ENCODE data around the gene HMGB2.

The HMGB2 gene

GRCh38 chr4:173334085-173334890 lies at the start of gene HMGB2:
Gene HMGB2, minus strand, starts transcription at chr4:173334358. Its CDS starts 709 bp downstream, at chr4:173333649.
- DNase-seq (ENCODE audit: low read depth): peak; percentile 100

GRCh38 chr4:173382349-173382748 lies 48.2 kb upstream of the HMGB2 start:
- no peak for DNase-seq (ENCODE audit: low read depth)

- no peak for DNase-seq (ENCODE audit: low read depth)
Observed at GRCh38 chr4:173381610-173382009, 47.5 kb upstream of the HMGB2 start.

GRCh38 chr4:173380987-173381386 lies 46.8 kb upstream of the HMGB2 start:
- no peak for DNase-seq (ENCODE audit: low read depth)

- DNase-seq (ENCODE audit: low read depth): no peak
Observed at GRCh38 chr4:173379929-173380328, 45.8 kb upstream of the HMGB2 start.

- no peak for DNase-seq (ENCODE audit: low read depth)
Observed at GRCh38 chr4:173374588-173374987, 40.4 kb upstream of the HMGB2 start.

- DNase-seq (ENCODE audit: low read depth): no peak
Observed at GRCh38 chr4:173371292-173372192, 37.4 kb upstream of the HMGB2 start.

GRCh38 chr4:173370477-173371291 lies 36.5 kb upstream of the HMGB2 start, which contains the start of gene SAP30:
Gene SAP30, plus strand, starts transcription at chr4:173370954. Its CDS starts 229 bp downstream, at chr4:173371183.
- peak; percentile 97 for DNase-seq (ENCODE audit: low read depth)

GRCh38 chr4:173370130-173370476 lies 35.9 kb upstream of the HMGB2 start:
- DNase-seq (ENCODE audit: low read depth): peak; percentile 41

GRCh38 chr4:173367946-173368345 lies 33.8 kb upstream of the HMGB2 start:
- DNase-seq (ENCODE audit: low read depth): no peak

- no peak for DNase-seq (ENCODE audit: low read depth)
Observed at GRCh38 chr4:173367285-173367684, 33.1 kb upstream of the HMGB2 start.

GRCh38 chr4:173365359-173365996 lies 31.3 kb upstream of the HMGB2 start:
- no peak for DNase-seq (ENCODE audit: low read depth)

- no peak for DNase-seq (ENCODE audit: low read depth)
Observed at GRCh38 chr4:173362666-173363065, 28.5 kb upstream of the HMGB2 start.

- no peak for DNase-seq (ENCODE audit: low read depth)
Observed at GRCh38 chr4:173360587-173361221, 26.5 kb upstream of the HMGB2 start.

GRCh38 chr4:173357939-173358338 lies 23.8 kb upstream of the HMGB2 start:
- DNase-seq (ENCODE audit: low read depth): no peak

GRCh38 chr4:173347467-173347866 lies 13.3 kb upstream of the HMGB2 start:
- no peak for DNase-seq (ENCODE audit: low read depth)

- DNase-seq (ENCODE audit: low read depth): no peak
Observed at GRCh38 chr4:173346074-173346473, 11.9 kb upstream of the HMGB2 start.

GRCh38 chr4:173345648-173346047 lies 11.5 kb upstream of the HMGB2 start:
- DNase-seq (ENCODE audit: low read depth): no peak

GRCh38 chr4:173343832-173344397 lies 9.8 kb upstream of the HMGB2 start:
- no peak for DNase-seq (ENCODE audit: low read depth)

GRCh38 chr4:173337463-173337862 lies 3.3 kb upstream of the HMGB2 start:
- DNase-seq (ENCODE audit: low read depth): no peak

Measured in stimulated activated CD8-positive, alpha-beta memory T cell treated with anti-CD3 and anti-CD28 coated beads, Interleukin-12 subunit alpha, Interleukin-12 subunit beta, amount 100 ng/mL, for 1 hour (primary cell).